Sigmoid colon (tissue), 7 donors: ENCODE results near the gene NCS1. TPM values are rescaled to one million over a fixed set of nuclear protein-coding genes. Genes with fewer than 3 reads are reported as not detected.
A peak's percentile ranks its signal among the peaks of the same experiment; 100 is the strongest.

Source experiments
- DNase-seq: peaks from one replicate; pipeline ENCODE4 v3.0.0-alpha.2; 2019
- H3K27ac ChIP-seq, 4 donors: fragments of 200-600 bp; sonication (generic); one replicate each; pipeline ENCODE4 v1.5.1; 2016 to 2019; ENCODE audit warnings: mild to moderate bottlenecking in 1 of 4
- H3K27me3 ChIP-seq, 3 donors: fragments of 200-600 bp; sonication (generic); one replicate each; pipeline ENCODE4 v1.5.1; 2019; ENCODE audit warnings: mild to moderate bottlenecking in 1 of 3
- H3K36me3 ChIP-seq, 4 donors: fragments of 200-600 bp; sonication (generic); one replicate each; pipeline ENCODE4 v1.5.1; 2016 to 2019
- H3K4me1 ChIP-seq, 4 donors: fragments of 200-600 bp; sonication (generic); one replicate each; pipeline ENCODE4 v1.5.1; 2017 to 2019
- H3K4me3 ChIP-seq, 4 donors: fragments of 200-600 bp; sonication (generic); one replicate each; pipeline ENCODE4 v1.5.1; 2017 to 2019; ENCODE audit warnings: mild to moderate bottlenecking in 2 of 4, moderate library complexity in 1 of 4
- H3K9me3 ChIP-seq, 4 donors: fragments of 200-600 bp in 3 of 4; sonication (generic) in 3 of 4; one replicate each; pipeline versions ENCODE4 v1.5.1 to v1.6.1; 2013 to 2019
- EP300 ChIP-seq, 4 donors: sonication (generic); formaldehyde crosslinking; IDR thresholded peaks; one replicate each; pipeline ENCODE4 v1.6.1; 2017; ENCODE audit warnings: antibody characterized with exemption in 4 of 4
- POLR2A ChIP-seq, 2 donors: fragments of 450-650 bp; IDR thresholded peaks; one replicate each; pipeline ENCODE4 v1.6.1; 2016; ENCODE audit warnings: antibody characterized with exemption in 2 of 2, mild to moderate bottlenecking in 2 of 2, moderate library complexity in 2 of 2
- POLR2AphosphoS5 ChIP-seq, 4 donors: sonication (generic); formaldehyde crosslinking; IDR thresholded peaks; one replicate each; pipeline ENCODE4 v1.6.1; 2017; ENCODE audit warnings: antibody characterized with exemption in 4 of 4
- WGBS, 2 donors: extraction: QIAGEN DNeasy Blood & Tissue Kit; methylation state at CpG; one replicate each; pipeline ENCODE4 v1.1.7; 2013; 5-methylcytosine and 5-hydroxymethylcytosine counted together
- intact Hi-C: fragments of 100-400 bp; cut with DNase I; formaldehyde crosslinking; loops from one replicate; pipeline ENCODE4 v1.15.1; 2023
- polyA plus RNA-seq, 3 donors: library from polyadenylated mRNA; stranded (reverse); fragments of 200-250 nt; gene quantifications; one replicate each; pipeline ENCODE4 v1.2.3, GENCODE V29; 2013
- total RNA-seq, 4 donors: library from RNA; depleted of rRNA; stranded (reverse); fragments of >200 nt; gene quantifications; one replicate each; pipeline ENCODE4 v1.1.0, GENCODE V29; 2016
- TF ChIP-seq, protein P1 (sequence below), 4 experiments: fragments of 450-650 bp in 3 of 4; fragments of 200-600 bp in 1 of 4; IDR thresholded peaks; one replicate each; pipeline ENCODE4 v1.5.1; 2016 to 2019; ENCODE audit warnings: antibody characterized with exemption in 4 of 4, mild to moderate bottlenecking in 3 of 4, moderate library complexity in 2 of 4
- donor health status: healthy with polysubstance abuse.
- donor health status: Bipolar disorder and iron deficiency.
- donor health status: healthy.

NCS1 gene
- total and polyA plus RNA-seq, 7 donors: 0.69 to 133 (median 78.5) TPM

DNA sequence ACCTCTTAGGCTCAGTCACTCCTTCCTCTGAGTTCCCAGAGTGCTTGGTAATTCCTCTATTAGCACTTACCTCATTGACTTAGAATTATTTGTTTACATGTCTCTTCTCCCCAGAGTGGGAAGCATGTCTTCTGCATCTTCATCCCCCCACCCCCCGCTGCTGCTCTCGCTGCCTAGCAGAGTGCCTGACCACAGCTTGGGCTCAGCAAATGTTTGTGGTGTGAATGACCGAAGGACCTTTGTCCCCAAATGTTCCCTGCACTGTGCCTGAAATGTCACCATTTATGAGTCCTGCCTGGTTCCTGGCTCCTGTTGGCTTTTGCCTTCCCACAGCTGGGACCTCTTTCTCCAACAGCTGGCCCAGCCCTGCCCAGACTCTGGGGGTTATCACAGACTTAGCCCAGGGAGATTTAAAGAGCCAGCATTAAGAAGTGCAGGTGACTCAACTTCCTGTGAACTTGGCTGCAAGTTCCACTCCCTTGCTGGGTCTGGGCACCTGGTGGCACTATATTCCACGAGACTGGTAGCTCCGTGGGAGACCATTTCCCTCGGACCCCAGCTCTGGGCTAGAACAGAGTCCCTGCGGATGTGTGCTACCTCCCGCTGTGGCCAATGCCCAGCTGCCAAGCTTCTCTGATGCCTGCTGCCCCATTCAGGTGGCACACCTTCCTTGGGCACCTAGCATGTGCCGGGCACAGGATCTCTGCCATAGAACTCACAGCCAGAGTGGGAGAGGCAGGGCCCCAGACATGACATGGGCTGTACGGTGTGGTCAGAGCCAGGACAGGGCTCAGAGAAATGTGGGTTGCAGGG lies 91.6 kb downstream of the NCS1 start:
- H3K9me3 ChIP-seq: no peaks in the 10 kb centered on the region
- no peaks in the 10 kb centered on the region for H3K27me3 ChIP-seq
- H3K27ac ChIP-seq: peak overlapping the region; percentile 2 to 98 (median 88)
- no peak for TF ChIP-seq EP300 (IDR thresholded peaks at IDR 0.05)
- TF ChIP-seq, protein P1, sequence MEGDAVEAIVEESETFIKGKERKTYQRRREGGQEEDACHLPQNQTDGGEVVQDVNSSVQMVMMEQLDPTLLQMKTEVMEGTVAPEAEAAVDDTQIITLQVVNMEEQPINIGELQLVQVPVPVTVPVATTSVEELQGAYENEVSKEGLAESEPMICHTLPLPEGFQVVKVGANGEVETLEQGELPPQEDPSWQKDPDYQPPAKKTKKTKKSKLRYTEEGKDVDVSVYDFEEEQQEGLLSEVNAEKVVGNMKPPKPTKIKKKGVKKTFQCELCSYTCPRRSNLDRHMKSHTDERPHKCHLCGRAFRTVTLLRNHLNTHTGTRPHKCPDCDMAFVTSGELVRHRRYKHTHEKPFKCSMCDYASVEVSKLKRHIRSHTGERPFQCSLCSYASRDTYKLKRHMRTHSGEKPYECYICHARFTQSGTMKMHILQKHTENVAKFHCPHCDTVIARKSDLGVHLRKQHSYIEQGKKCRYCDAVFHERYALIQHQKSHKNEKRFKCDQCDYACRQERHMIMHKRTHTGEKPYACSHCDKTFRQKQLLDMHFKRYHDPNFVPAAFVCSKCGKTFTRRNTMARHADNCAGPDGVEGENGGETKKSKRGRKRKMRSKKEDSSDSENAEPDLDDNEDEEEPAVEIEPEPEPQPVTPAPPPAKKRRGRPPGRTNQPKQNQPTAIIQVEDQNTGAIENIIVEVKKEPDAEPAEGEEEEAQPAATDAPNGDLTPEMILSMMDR (IDR thresholded peaks at IDR 0.05): no peak
- TF ChIP-seq POLR2AphosphoS5 (IDR thresholded peaks at IDR 0.05): no peak
- TF ChIP-seq POLR2A (IDR thresholded peaks at IDR 0.05): no peak
- H3K36me3 ChIP-seq: no peaks in the 10 kb centered on the region
- intact Hi-C loops: loop anchor here (5.0 kb wide), 1 partner anchor 68 kb away; no protein-coding TSS in a partner anchor
- no peak overlapping the region for H3K4me3 ChIP-seq
- DNase-seq: peak; percentile 63
- WGBS, 2 donors: 45 to 63% methylated on average over 10 of the region's 10 CpGs
- H3K4me1 ChIP-seq: peaks cover 0 to 83% (median 62%) of the 10 kb centered on the region in 4 donors

DNA sequence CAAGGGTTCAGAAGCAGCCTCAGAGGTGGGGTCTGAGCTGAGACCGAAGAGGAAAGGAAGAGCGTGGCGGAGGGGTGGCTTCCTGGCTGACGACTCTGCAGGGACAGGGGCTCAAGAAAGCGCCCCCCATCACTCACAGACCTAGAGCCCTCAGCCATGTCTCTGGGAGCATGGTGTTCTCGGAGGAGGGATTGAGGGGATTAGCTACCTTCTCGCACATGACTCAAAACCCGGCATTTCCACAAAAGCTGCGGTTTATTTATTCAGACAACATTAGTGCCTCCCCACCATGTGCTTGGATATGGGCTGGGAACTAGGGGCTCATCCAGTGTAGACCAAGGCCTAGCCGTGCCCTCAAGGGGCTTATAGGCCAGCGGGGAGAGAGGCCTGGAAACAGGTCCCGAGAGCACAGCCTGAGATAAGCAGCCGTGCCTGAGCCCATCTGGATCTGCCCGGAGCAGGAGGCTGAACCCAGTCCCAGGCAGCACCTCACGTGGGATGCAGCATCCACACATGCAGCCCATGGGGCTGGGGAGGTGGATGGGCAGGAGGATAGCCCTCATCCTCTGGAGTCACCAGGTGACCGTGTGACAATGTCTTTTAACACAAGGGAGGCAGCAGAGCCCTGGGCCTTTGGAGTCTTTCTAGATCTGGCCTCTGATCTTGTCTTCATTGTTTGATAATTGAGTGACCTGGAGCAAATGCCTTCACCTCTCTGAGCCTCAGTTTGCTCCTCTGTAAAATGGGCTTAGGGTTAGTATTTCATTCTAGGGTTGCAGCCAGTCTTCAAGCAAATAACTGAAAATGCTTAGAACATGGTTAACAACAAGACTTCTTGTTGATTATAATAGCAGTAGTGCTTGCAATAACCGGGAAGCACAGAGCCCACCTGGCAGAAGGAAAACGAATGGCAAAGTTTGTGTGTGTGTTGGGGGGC lies 92.5 kb downstream of the NCS1 start:
- H3K4me3 ChIP-seq: peak overlapping the region in 3 of 4 donors; percentile 44 to 68 (median 68)
- DNase-seq: peak; percentile 60
- no peak for TF ChIP-seq POLR2AphosphoS5 (IDR thresholded peaks at IDR 0.05)
- TF ChIP-seq, protein P1 (IDR thresholded peaks at IDR 0.05): no peak
- TF ChIP-seq EP300 (IDR thresholded peaks at IDR 0.05): no peak

DNA sequence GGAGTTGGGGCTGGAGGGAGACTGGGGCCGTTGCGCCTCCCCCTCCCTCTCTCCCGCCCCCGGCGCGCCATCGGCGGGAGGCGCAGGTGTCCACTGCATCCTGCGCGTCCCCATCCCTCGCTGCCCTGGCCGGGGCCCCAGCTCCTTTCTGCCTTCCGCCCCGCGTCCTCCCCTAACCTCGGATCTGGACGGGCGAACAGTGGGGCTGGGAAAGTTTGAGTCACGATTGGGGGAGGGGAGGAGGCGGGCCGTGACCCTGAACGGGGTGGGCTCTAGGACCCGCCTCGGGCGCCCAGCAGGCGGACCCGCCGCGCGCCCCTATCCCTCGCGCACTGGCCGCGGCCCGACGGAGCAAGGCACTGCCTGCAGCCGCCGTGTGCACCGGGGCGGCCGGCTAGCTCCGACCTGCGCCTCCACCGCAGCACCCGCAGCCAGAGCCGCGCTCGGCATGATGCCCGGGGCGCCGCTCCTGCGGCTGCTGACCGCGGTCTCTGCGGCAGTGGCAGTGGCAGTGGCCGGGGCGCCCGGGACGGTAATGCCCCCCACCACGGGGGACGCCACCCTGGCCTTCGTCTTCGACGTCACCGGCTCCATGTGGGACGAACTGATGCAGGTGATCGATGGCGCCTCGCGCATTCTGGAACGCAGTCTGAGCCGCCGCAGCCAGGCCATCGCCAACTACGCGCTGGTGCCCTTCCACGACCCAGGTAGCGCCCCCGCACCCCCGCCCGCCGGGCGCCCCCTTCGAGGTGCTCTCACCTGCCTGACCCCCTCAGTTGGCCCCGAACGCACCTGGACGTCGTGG lies 93.4 kb downstream of the NCS1 start, which contains the start of gene HMCN2:
HMCN2 (plus strand) TSS at position 330 of the 805 bp plus-strand sequence; CDS start at position 449, 119 bp downstream.
- no peaks in the 10 kb centered on the region for H3K36me3 ChIP-seq
- WGBS, 2 donors: 3% methylated on average over 87 to 89 of the region's 89 CpGs
- intact Hi-C loops: no loop called here
- peak within 1 kb of the TSS; percentile 72 to 98 (median 88) for H3K27ac ChIP-seq
- TF ChIP-seq POLR2AphosphoS5 (IDR thresholded peaks at IDR 0.05) (peak; percentile 68 to 91 (median 76)), POLR2A (IDR thresholded peaks at IDR 0.05) (no peak), EP300 (IDR thresholded peaks at IDR 0.05) (peak in 2 of 4 donors; percentile 80 to 86)
- no peaks in the 10 kb centered on the region for H3K9me3 ChIP-seq
- DNase-seq: peak; percentile 86
- peaks cover 0 to 97% (median 66%) of the 10 kb centered on the region in 4 donors for H3K4me1 ChIP-seq
- peak within 1 kb of the TSS; percentile 31 to 68 (median 56) for H3K4me3 ChIP-seq
- H3K27me3 ChIP-seq: no peaks in the 10 kb centered on the region

More for the DNA sequence above, 92.5 kb downstream of the NCS1 start:
- WGBS, 2 donors: 58 to 62% methylated on average over 18 of the region's 18 CpGs
- Histone ChIP-seq H3K36me3 (no peaks in the 10 kb centered on the region), H3K9me3 (no peaks in the 10 kb centered on the region), H3K4me1 (peaks cover 0 to 92% (median 63%) of the 10 kb centered on the region in 4 donors), H3K27ac (peak overlapping the region; percentile 72 to 98 (median 88)), H3K27me3 (no peaks in the 10 kb centered on the region)
- intact Hi-C loops: loop anchor here (5.0 kb wide), 1 partner anchor 68 kb away; no protein-coding TSS in a partner anchor

DNA sequence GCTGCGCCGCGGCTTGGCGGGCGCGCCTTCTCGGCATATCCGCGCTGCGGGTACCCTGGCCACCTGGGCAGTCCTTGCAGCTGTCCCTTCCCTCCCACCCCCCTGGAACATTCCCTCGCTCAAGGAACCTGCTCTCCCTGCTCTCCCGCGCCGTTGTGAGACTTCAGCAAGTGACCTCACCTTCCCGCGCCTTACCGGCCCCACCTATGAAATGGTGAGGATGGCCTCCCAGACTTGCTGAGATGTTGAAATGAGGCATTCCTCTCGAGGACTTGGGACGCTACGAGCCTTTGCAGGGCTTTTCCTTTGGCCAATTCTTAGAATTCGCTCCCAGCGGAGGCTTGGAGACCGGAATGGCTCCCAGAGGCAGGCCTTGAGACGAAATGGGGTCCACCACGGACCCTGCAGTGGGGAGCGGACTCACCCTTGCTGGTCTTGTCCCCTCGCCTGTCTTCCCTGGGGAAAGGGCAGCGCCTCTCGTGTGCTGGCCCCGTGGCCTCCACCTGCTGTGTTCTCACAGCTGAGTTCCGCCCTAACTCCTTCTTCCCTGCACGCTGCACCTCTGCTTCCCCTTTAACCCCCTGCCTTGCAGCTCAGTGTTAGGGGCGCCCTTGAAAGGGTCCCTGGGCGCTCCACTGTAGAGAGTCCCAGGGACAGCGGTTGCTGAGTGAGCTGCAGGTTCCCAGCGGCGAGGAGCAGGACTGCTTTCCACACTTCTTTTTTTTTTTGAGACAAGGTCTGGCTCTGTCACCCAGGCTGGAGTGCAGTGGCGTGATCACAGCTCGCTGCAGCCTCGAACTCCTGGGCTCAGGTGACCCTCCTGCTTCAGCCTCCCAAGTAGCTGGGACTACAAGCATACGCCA lies 94.3 kb downstream of the NCS1 start:
- Histone ChIP-seq H3K4me3 (peak overlapping the region; percentile 31 to 68 (median 56)), H3K4me1 (peaks cover 0 to 96% (median 62%) of the 10 kb centered on the region in 4 donors), H3K27me3 (no peaks in the 10 kb centered on the region), H3K27ac (peak overlapping the region; percentile 72 to 98 (median 88)), H3K9me3 (no peaks in the 10 kb centered on the region), H3K36me3 (no peaks in the 10 kb centered on the region)
- WGBS, 2 donors: 27 to 32% methylated on average over 41 of the region's 41 CpGs
- DNase-seq: peak; percentile 66
- TF ChIP-seq, protein P1 (IDR thresholded peaks at IDR 0.05): peak in 1 of 4 experiments; percentile 27
- TF ChIP-seq POLR2A (IDR thresholded peaks at IDR 0.05) (no peak), POLR2AphosphoS5 (IDR thresholded peaks at IDR 0.05) (peak in 2 of 4 donors; percentile 6 to 55), EP300 (IDR thresholded peaks at IDR 0.05) (no peak)
- intact Hi-C loops: no loop called here
